Naive thymus-derived CD4-positive, alpha-beta T cell (primary cell): ENCODE data around the gene ADCYAP1R1. TPM values are rescaled to one million over a fixed set of nuclear protein-coding genes. Genes with fewer than 3 reads are reported as not detected.
"Not testable (repeated sequence)": the region's sequence is repeated elsewhere in the genome, so short reads cannot be mapped to it uniquely, and the experiment has no call there.

Experiments
- ATAC-seq: fragments of 150-1000 bp; cut with Tn5 transposase; 2 replicates; pipeline ENCODE4 v1.10.0; 2021; ENCODE audit warnings: mild to moderate bottlenecking, moderate library complexity
- CTCF ChIA-PET: fragments of 350-600 bp; sonication (Branson Sonifier 250); formaldehyde crosslinking; loops from one replicate; lab custom pipeline; 2021; ENCODE audit warnings: antibody characterized with exemption; lab: Charles Lee
- POLR2A ChIA-PET: fragments of 350-600 bp; sonication (Branson Sonifier 250); formaldehyde crosslinking; loops from one replicate; lab custom pipeline; 2021; ENCODE audit warnings: antibody characterized with exemption, inconsistent platforms; lab: Charles Lee
- DNase-seq, 9 donors: peaks; one replicate each; pipeline versions ENCODE4 v3.0.0 to v3.0.0-alpha.2; 2020 to 2022; ENCODE audit warnings: mixed read lengths in 1 of 9
- H3K27ac ChIP-seq: one replicate; pipeline ENCODE4 v1.7.0; 2013; ENCODE audit warnings: mild to moderate bottlenecking, low read depth, low read length, moderate library complexity
- H3K27me3 ChIP-seq, 2 donors: one replicate each; pipeline ENCODE4 v1.7.0; 2013; ENCODE audit warnings: low read length in 2 of 2, mild to moderate bottlenecking in 2 of 2, moderate library complexity in 2 of 2; ENCODE audit not compliant: control insufficient read depth in 2 of 2, insufficient read depth in 2 of 2
- H3K36me3 ChIP-seq, 3 experiments: 1 replicate in 2 of 3; 2 replicates in 1 of 3; pipeline ENCODE4 v1.7.0; 2013; ENCODE audit warnings: low read length in 3 of 3, mild to moderate bottlenecking in 3 of 3, moderate library complexity in 1 of 3; ENCODE audit not compliant: insufficient read depth in 3 of 3, control insufficient read depth in 2 of 3
- H3K4me1 ChIP-seq, 2 donors: one replicate each; pipeline ENCODE4 v1.7.0; 2013; ENCODE audit warnings: low read length in 2 of 2, mild to moderate bottlenecking in 2 of 2, moderate library complexity in 1 of 2; ENCODE audit not compliant: control insufficient read depth in 2 of 2, insufficient read depth in 2 of 2
- H3K4me3 ChIP-seq: 2 replicates; pipeline ENCODE4 v1.7.0; 2013; ENCODE audit warnings: mild to moderate bottlenecking, low read length
- H3K9me3 ChIP-seq, 3 experiments: 1 replicate in 2 of 3; 2 replicates in 1 of 3; pipeline ENCODE4 v1.7.0; 2013; ENCODE audit warnings: low read length in 3 of 3; ENCODE audit not compliant: control insufficient read depth in 2 of 3
- H3K27ac Mint-ChIP-seq, 9 donors: one replicate each; pipeline ENCODE4 v1.8.0; 2020 to 2022; ENCODE audit warnings: mixed read lengths in 9 of 9, mild to moderate bottlenecking in 8 of 9, moderate library complexity in 5 of 9, inconsistent platforms in 2 of 9
- H3K27me3 Mint-ChIP-seq, 5 donors: one replicate each; pipeline ENCODE4 v1.8.0; 2021 to 2022; ENCODE audit warnings: mixed read lengths in 5 of 5, mild to moderate bottlenecking in 1 of 5
- H3K36me3 Mint-ChIP-seq, 5 donors: one replicate each; pipeline ENCODE4 v1.8.0; 2020 to 2022; ENCODE audit warnings: mixed read lengths in 5 of 5, mild to moderate bottlenecking in 3 of 5, inconsistent platforms in 1 of 5
- H3K4me1 Mint-ChIP-seq, 7 donors: one replicate each; pipeline ENCODE4 v1.8.0; 2020 to 2022; ENCODE audit warnings: mixed read lengths in 7 of 7, mild to moderate bottlenecking in 3 of 7, inconsistent platforms in 1 of 7
- H3K4me3 Mint-ChIP-seq, 10 donors: one replicate each; pipeline ENCODE4 v1.8.0; 2020 to 2022; ENCODE audit warnings: mild to moderate bottlenecking in 10 of 10, mixed read lengths in 10 of 10, moderate library complexity in 6 of 10, inconsistent platforms in 2 of 10
- H3K9me3 Mint-ChIP-seq, 11 donors: one replicate each; pipeline ENCODE4 v1.8.0; 2020 to 2022; ENCODE audit warnings: mixed read lengths in 11 of 11, mild to moderate bottlenecking in 4 of 11, inconsistent platforms in 1 of 11, moderate library complexity in 1 of 11
- intact Hi-C, 2 donors: fragments of 100-400 bp; cut with micrococcal nuclease; formaldehyde crosslinking; loops; one replicate each; pipeline ENCODE4 v1.15.1; 2023
- polyA plus RNA-seq, 2 donors: library from polyadenylated mRNA; unstranded; fragments of 300-500 nt; fragmentation: Illumina TruSeq; gene quantifications; one replicate each; pipeline ENCODE4 v1.2.3, GENCODE V29; 2021
- total RNA-seq, 6 experiments: library from RNA in 5 of 6; stranded (reverse) in 5 of 6; gene quantifications; 1 replicate in 5 of 6; 2 replicates in 1 of 6; pipeline ENCODE4 v1.2.3 and lab custom pipeline; 2021 to 2026

Gene ADCYAP1R1
- total and polyA plus RNA-seq, 7 experiments from 2014 or later = not detected

DNA sequence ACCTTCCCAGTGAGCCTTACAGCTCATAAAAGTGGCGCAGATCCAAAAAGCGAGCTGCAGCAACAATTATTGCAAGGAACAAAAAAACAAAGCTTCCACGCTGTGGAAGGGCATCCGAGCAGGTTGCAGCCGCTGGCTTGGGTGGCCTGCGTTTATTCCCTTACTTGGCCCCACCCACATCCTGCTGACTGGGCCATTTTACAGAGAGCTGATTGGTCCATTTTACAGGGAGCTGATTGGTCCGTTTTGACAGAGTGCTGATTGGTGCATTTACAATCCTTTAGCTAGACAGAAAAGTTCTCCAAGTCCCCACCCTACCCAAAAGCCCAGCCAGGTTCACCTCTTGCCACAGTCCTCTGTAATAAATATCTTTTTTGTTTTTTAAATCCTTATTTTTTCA lies 85.1 kb downstream of the ADCYAP1R1 start:
- CTCF ChIA-PET = no interaction called here

GRCh38 chr7:31145339-31145738 lies 93.2 kb downstream of the ADCYAP1R1 start:
- intact Hi-C loops = no loop called here
- H3K27me3 ChIP-seq = no peaks in the 10 kb centered on the region
- CTCF ChIA-PET = no interaction called here

More for the DNA sequence above, 85.1 kb downstream of the ADCYAP1R1 start:
- Mint-ChIP-seq H3K9me3 (peaks cover 0 to 4% (median 0%) of the 10 kb centered on the region in 11 donors), H3K27ac (no peak overlapping the region), H3K27me3 (peaks cover 0 to 11% (median 6%) of the 10 kb centered on the region in 5 donors), H3K4me1 (peaks cover 0 to 6% (median 0%) of the 10 kb centered on the region in 7 donors), H3K4me3 (no peak overlapping the region), H3K36me3 (no peaks in the 10 kb centered on the region)
- Histone ChIP-seq H3K27me3 (no peaks in the 10 kb centered on the region), H3K36me3 (no peaks in the 10 kb centered on the region), H3K4me3 (no peak overlapping the region), H3K27ac (no peak overlapping the region), H3K9me3 (no peaks in the 10 kb centered on the region), H3K4me1 (no peaks in the 10 kb centered on the region)
- intact Hi-C loops = loop anchor here in 1 of 2 donors (10.0 kb wide), 1 partner anchor 1338 kb away; no protein-coding TSS in a partner anchor
- POLR2A ChIA-PET = no interaction called here
- DNase-seq (no peak), ATAC-seq (no peak)

DNA sequence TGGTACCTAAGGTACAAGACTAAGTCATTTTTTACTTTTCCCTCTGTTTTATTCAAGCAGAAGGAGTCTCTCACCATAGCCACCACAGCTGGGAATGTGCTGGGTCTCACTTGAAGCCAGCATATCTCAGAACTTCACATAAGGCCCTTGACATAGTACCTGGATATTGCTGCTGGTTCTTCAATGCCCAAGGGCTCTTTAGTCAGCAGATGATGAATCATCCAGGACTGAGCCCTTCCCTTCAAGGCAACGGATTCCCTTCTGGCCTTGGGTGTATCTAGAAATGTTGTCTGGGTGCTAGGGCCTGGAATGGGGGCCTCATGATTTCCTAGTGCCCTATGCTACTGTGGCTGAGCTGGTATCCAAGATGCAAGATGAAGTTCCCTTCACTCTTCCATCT lies 93.9 kb downstream of the ADCYAP1R1 start:
- Histone ChIP-seq H3K4me3 (no peak overlapping the region), H3K27me3 (no peaks in the 10 kb centered on the region), H3K36me3 (no peaks in the 10 kb centered on the region), H3K4me1 (no peaks in the 10 kb centered on the region), H3K27ac (no peak overlapping the region), H3K9me3 (peaks cover 0 to 4% (median 0%) of the 10 kb centered on the region in 3 experiments)
- H3K27ac Mint-ChIP-seq = no peak overlapping the region
- H3K4me3 Mint-ChIP-seq = no peak overlapping the region
- peaks cover 0 to 22% (median 9%) of the 10 kb centered on the region in 11 donors for H3K9me3 Mint-ChIP-seq
- ChIA-PET CTCF (no interaction called here), POLR2A (no interaction called here)
- H3K27me3 Mint-ChIP-seq = peaks cover 17 to 41% (median 26%) of the 10 kb centered on the region in 5 donors
- ATAC-seq (no peak), DNase-seq (no peak)
- H3K4me1 Mint-ChIP-seq = no peaks in the 10 kb centered on the region
- intact Hi-C loops = no loop called here
- H3K36me3 Mint-ChIP-seq = peaks cover 0 to 4% (median 0%) of the 10 kb centered on the region in 5 donors

More at GRCh38 chr7:31145339-31145738, 93.2 kb downstream of the ADCYAP1R1 start:
- no peaks in the 10 kb centered on the region for H3K4me1 ChIP-seq
- no peak overlapping the region for H3K4me3 ChIP-seq
- Mint-ChIP-seq H3K4me1 (no peaks in the 10 kb centered on the region), H3K36me3 (peaks cover 0 to 4% (median 0%) of the 10 kb centered on the region in 5 donors), H3K27ac (no peak overlapping the region), H3K9me3 (peaks cover 0 to 22% (median 9%) of the 10 kb centered on the region in 11 donors), H3K4me3 (no peak overlapping the region), H3K27me3 (peaks cover 17 to 41% (median 26%) of the 10 kb centered on the region in 5 donors)
- DNase-seq (no peak), ATAC-seq (no peak)
- H3K27ac ChIP-seq = no peak overlapping the region
- POLR2A ChIA-PET = no interaction called here
- H3K36me3 ChIP-seq = no peaks in the 10 kb centered on the region
- peaks cover 0 to 4% (median 0%) of the 10 kb centered on the region in 3 experiments for H3K9me3 ChIP-seq

DNA sequence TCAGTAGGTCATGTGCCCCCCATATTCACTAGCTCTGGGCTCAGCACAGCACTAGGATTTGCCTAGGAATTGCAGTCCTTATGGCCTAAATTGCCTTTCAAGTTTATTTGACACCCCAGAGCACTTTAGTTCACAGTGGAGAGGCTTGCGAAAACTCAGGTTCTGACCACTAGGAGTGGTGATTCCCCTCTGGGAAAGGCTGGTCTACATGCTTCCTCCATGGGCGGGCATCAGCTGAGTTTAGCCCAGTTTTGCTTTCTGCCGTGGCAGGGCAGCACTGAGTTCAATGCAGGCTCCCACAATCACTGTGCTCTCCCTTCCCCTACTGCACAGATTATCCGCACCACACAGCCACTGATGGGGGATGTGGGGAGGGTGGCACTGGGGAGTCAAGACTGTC lies 94.4 kb downstream of the ADCYAP1R1 start:
- Mint-ChIP-seq H3K36me3 (peaks cover 0 to 4% (median 0%) of the 10 kb centered on the region in 5 donors), H3K27ac (no peak overlapping the region), H3K4me1 (no peaks in the 10 kb centered on the region), H3K4me3 (no peak overlapping the region), H3K9me3 (peaks cover 0 to 22% (median 9%) of the 10 kb centered on the region in 11 donors), H3K27me3 (peaks cover 13 to 41% (median 26%) of the 10 kb centered on the region in 5 donors)
- no peak for ATAC-seq
- intact Hi-C loops = no loop called here
- DNase-seq = no peak
- Histone ChIP-seq H3K27me3 (no peaks in the 10 kb centered on the region), H3K9me3 (peaks cover 0 to 4% (median 0%) of the 10 kb centered on the region in 3 experiments), H3K36me3 (no peaks in the 10 kb centered on the region), H3K27ac (no peak overlapping the region), H3K4me3 (no peak overlapping the region), H3K4me1 (no peaks in the 10 kb centered on the region)
- ChIA-PET CTCF (no interaction called here), POLR2A (no interaction called here)

DNA sequence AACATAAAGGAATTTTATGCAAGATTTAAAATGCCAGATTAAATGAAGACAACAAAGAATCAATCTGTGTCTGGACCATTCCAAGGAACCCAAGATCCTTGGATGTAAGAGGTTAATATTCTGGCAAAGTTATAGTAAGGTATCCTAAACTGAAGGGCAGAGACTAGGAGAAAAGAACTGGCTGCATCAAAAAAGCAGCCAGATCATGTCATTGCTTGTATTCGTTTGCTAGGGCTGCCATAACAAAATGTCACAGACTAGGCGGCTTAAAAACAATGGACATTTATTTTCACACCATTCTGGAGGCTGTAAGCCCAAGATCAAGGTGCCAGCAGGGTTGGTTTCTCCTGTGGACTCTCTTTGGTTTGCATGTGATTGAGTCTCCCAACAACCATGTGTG lies 99.7 kb downstream of the ADCYAP1R1 start:
- ATAC-seq (no peak), DNase-seq (no peak)
- ChIA-PET POLR2A (no interaction called here), CTCF (no interaction called here)
- H3K9me3 ChIP-seq = no peaks in the 10 kb centered on the region
- intact Hi-C loops = no loop called here
- H3K4me1 ChIP-seq = no peaks in the 10 kb centered on the region
- no peak overlapping the region for H3K27ac ChIP-seq
- H3K36me3 ChIP-seq = no peaks in the 10 kb centered on the region
- Mint-ChIP-seq H3K9me3 (peaks cover 0 to 15% (median 6%) of the 10 kb centered on the region in 11 donors), H3K27me3 (peaks cover 0 to 11% (median 8%) of the 10 kb centered on the region in 5 donors), H3K27ac (no peak overlapping the region), H3K36me3 (no peaks in the 10 kb centered on the region), H3K4me3 (no peak overlapping the region), H3K4me1 (no peaks in the 10 kb centered on the region)
- no peaks in the 10 kb centered on the region for H3K27me3 ChIP-seq
- no peak overlapping the region for H3K4me3 ChIP-seq

DNA sequence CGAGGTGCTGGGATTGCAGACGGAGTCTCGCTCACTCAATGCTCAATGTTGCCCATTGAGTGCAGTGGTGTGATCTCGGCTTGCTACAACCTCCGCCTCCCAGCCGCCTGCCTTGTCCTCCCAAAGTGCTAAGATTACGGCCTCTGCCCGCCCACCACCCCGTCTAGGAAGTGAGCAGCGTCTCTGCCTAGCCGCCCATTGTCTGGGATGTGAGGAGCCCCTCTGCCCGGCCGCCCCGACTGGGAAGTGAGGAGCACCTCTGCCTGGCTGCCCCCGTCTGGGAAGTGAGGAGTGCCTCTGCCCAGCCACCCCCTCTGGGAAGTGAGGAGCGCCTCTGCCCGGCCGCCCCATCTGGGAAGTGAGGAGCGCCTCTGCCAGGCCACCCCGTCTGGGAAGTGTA lies 101.2 kb downstream of the ADCYAP1R1 start:
- H3K27ac ChIP-seq, H3K36me3 Mint-ChIP-seq, H3K9me3 ChIP-seq, H3K27me3 ChIP-seq, POLR2A ChIA-PET, H3K9me3 Mint-ChIP-seq, ATAC-seq, H3K4me1 ChIP-seq, CTCF ChIA-PET, intact Hi-C loops, DNase-seq, H3K4me1 Mint-ChIP-seq, H3K27me3 Mint-ChIP-seq, H3K4me3 Mint-ChIP-seq, H3K4me3 ChIP-seq, H3K36me3 ChIP-seq, H3K27ac Mint-ChIP-seq: not testable (repeated sequence)

GRCh38 chr7:31160941-31161340 lies 108.8 kb downstream of the ADCYAP1R1 start:
- intact Hi-C loops = no loop called here
- Mint-ChIP-seq H3K4me3 (no peak overlapping the region), H3K27ac (no peak overlapping the region), H3K36me3 (no peaks in the 10 kb centered on the region), H3K9me3 (peaks cover 0 to 4% (median 0%) of the 10 kb centered on the region in 11 donors), H3K27me3 (peaks cover 3 to 19% (median 7%) of the 10 kb centered on the region in 5 donors), H3K4me1 (no peaks in the 10 kb centered on the region)
- ATAC-seq (no peak), DNase-seq (no peak)
- no peak overlapping the region for H3K27ac ChIP-seq
- no peaks in the 10 kb centered on the region for H3K4me1 ChIP-seq
- H3K36me3 ChIP-seq = no peaks in the 10 kb centered on the region
- POLR2A ChIA-PET = no interaction called here
- no peaks in the 10 kb centered on the region for H3K27me3 ChIP-seq
- no peaks in the 10 kb centered on the region for H3K9me3 ChIP-seq
- no peak overlapping the region for H3K4me3 ChIP-seq
- CTCF ChIA-PET = no interaction called here
